ENCODE measurements around the gene C19orf67. TPM values are rescaled to one million over a fixed set of nuclear protein-coding genes. Genes with fewer than 3 reads are reported as not detected.

The C19orf67 gene
- total and polyA plus RNA-seq, 2 of the 13 experiments (the other 11 are each of a cell fraction or from before 2014, with no cell fraction given): 0.11 to 0.32 TPM

DNA sequence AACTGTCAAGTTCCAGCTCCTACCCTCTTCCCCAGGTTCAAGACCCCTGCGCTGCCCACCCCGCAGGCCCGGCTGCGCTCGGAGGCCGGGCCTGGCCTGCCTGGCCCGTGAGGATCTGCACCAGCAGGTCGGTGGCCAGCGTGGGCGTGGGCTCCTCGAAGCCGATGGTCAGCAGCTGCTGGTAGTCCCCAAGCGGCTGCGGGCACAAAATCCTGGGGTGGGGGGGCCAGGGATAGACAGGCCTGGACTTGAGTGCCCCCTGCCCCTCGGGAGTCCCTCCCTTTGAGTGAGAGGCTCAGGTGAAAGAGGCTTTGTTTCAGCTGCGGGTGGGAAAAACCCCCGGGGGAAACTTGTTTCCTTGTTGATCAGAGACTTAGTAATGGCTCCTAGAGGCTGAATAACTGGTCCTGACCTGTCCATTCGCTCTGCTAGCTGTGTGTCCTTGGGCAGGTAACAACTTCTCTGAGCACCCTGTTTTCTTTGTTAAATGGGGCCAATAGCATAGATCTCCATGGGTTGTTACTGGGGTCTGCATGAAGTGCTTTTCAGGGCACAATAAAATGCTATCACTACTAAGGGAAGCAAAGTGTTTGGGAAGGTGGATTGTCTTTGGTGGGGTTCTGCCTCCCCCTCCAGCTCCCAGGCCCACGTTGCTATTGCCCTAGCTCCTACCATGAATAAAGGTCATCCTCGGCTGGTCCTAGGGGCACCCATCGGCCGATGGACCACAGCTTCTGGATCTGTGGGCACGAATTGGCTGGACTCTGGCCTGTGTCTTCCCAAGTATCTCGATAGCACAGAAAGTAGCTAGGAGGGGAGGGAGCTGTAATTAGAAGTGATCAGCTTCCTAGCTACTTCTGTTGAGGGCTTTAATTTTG is 3.5 kb downstream of the C19orf67 start (continued):
- TF ChIP-seq, protein P1, sequence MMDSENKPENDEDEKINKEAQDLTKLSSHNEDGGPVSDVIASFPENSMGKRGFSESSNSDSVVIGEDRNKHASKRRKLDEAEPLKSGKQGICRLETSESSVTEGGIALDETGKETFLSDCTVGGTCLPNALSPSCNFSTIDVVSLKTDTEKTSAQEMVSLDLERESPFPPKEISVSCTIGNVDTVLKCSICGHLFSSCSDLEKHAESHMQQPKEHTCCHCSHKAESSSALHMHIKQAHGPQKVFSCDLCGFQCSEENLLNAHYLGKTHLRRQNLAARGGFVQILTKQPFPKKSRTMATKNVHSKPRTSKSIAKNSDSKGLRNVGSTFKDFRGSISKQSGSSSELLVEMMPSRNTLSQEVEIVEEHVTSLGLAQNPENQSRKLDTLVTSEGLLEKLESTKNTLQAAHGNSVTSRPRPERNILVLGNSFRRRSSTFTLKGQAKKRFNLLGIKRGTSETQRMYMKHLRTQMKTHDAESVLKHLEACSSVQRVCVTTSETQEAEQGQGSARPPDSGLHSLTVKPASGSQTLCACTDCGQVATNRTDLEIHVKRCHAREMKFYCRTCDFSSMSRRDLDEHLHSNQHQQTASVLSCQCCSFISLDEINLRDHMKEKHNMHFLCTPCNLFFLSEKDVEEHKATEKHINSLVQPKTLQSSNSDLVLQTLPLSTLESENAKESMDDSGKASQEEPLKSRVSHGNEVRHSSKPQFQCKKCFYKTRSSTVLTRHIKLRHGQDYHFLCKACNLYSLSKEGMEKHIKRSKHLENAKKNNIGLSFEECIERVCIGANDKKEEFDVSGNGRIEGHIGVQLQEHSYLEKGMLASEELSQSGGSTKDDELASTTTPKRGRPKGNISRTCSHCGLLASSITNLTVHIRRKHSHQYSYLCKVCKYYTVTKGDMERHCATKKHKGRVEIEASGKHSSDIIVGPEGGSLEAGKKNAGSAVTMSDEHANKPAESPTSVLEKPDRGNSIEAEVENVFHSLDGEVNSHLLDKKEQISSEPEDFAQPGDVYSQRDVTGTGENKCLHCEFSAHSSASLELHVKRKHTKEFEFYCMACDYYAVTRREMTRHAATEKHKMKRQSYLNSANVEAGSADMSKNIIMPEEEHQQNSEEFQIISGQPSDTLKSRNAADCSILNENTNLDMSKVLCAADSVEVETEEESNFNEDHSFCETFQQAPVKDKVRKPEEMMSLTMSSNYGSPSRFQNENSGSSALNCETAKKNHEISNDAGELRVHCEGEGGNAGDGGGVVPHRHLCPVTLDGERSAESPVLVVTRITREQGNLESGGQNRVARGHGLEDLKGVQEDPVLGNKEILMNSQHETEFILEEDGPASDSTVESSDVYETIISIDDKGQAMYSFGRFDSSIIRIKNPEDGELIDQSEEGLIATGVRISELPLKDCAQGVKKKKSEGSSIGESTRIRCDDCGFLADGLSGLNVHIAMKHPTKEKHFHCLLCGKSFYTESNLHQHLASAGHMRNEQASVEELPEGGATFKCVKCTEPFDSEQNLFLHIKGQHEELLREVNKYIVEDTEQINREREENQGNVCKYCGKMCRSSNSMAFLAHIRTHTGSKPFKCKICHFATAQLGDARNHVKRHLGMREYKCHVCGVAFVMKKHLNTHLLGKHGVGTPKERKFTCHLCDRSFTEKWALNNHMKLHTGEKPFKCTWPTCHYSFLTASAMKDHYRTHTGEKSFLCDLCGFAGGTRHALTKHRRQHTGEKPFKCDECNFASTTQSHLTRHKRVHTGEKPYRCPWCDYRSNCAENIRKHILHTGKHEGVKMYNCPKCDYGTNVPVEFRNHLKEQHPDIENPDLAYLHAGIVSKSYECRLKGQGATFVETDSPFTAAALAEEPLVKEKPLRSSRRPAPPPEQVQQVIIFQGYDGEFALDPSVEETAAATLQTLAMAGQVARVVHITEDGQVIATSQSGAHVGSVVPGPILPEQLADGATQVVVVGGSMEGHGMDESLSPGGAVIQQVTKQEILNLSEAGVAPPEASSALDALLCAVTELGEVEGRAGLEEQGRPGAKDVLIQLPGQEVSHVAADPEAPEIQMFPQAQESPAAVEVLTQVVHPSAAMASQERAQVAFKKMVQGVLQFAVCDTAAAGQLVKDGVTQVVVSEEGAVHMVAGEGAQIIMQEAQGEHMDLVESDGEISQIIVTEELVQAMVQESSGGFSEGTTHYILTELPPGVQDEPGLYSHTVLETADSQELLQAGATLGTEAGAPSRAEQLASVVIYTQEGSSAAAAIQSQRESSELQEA (CRISPR knock-in tag; IDR thresholded peaks at IDR 0.05; ENCODE audit: not compliant biosample characterization): peak; percentile 22
- no peak for TF ChIP-seq ZNF841 (CRISPR knock-in tag; IDR thresholded peaks at IDR 0.05; ENCODE audit: borderline replicate concordance)
- 0 out of 2 replicates have a peak, but pooled peaks have one; percentile 17 for TF ChIP-seq ESRRA (CRISPR knock-in tag; IDR thresholded peaks at IDR 0.05; ENCODE audit: low read depth)
- no peak for TF ChIP-seq KDM3A (CRISPR knock-in tag; IDR thresholded peaks at IDR 0.05; ENCODE audit: low read depth)
- peak; percentile 9; the same call in 1 of the 2 replicates for TF ChIP-seq ZMYM3 (CRISPR knock-in tag; IDR thresholded peaks at IDR 0.05)
- TF ChIP-seq, protein P2, sequence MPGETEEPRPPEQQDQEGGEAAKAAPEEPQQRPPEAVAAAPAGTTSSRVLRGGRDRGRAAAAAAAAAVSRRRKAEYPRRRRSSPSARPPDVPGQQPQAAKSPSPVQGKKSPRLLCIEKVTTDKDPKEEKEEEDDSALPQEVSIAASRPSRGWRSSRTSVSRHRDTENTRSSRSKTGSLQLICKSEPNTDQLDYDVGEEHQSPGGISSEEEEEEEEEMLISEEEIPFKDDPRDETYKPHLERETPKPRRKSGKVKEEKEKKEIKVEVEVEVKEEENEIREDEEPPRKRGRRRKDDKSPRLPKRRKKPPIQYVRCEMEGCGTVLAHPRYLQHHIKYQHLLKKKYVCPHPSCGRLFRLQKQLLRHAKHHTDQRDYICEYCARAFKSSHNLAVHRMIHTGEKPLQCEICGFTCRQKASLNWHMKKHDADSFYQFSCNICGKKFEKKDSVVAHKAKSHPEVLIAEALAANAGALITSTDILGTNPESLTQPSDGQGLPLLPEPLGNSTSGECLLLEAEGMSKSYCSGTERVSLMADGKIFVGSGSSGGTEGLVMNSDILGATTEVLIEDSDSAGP (CRISPR knock-in tag; IDR thresholded peaks at IDR 0.05; ENCODE audit: borderline replicate concordance): no peak; the same call in 1 of the 2 replicates
- TF ChIP-seq MZF1 (CRISPR knock-in tag; IDR thresholded peaks at IDR 0.05; ENCODE audit: borderline replicate concordance): no peak
- no peak for TF ChIP-seq TARDBP (CRISPR knock-in tag; IDR thresholded peaks at IDR 0.05)
- TF ChIP-seq KDM4B (CRISPR knock-in tag; IDR thresholded peaks at IDR 0.05): no peak
- no peak for TF ChIP-seq TCF12 (IDR thresholded peaks at IDR 0.05)
- TF ChIP-seq TCF12 (CRISPR knock-in tag; IDR thresholded peaks at IDR 0.05): no peak
- peak; percentile 13; the same call in 1 of the 2 replicates for TF ChIP-seq NAIF1 (CRISPR knock-in tag; IDR thresholded peaks at IDR 0.05; ENCODE audit: borderline replicate concordance)
- no peak for TF ChIP-seq FOXM1 (CRISPR knock-in tag; IDR thresholded peaks at IDR 0.05)
- TF ChIP-seq, protein P3, sequence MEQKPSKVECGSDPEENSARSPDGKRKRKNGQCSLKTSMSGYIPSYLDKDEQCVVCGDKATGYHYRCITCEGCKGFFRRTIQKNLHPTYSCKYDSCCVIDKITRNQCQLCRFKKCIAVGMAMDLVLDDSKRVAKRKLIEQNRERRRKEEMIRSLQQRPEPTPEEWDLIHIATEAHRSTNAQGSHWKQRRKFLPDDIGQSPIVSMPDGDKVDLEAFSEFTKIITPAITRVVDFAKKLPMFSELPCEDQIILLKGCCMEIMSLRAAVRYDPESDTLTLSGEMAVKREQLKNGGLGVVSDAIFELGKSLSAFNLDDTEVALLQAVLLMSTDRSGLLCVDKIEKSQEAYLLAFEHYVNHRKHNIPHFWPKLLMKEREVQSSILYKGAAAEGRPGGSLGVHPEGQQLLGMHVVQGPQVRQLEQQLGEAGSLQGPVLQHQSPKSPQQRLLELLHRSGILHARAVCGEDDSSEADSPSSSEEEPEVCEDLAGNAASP (CRISPR knock-in tag; IDR thresholded peaks at IDR 0.05; ENCODE audit: borderline replicate concordance): no peak; the same call in 1 of the 2 replicates
- TF ChIP-seq RBM22 (optimal IDR thresholded peaks at IDR 0.05; ENCODE audit: low read length): no peak
- 0 out of 2 replicates have a peak, but pooled peaks have one; percentile 9 for TF ChIP-seq ZNF746 (CRISPR knock-in tag; IDR thresholded peaks at IDR 0.05)
- peak; percentile 53; the same call in 1 of the 2 replicates for TF ChIP-seq ZNF235 (CRISPR knock-in tag; IDR thresholded peaks at IDR 0.05; ENCODE audit: borderline replicate concordance)
- TF ChIP-seq ZNF607 (CRISPR knock-in tag; IDR thresholded peaks at IDR 0.05; ENCODE audit: borderline replicate concordance): peak; percentile 6; the same call in 1 of the 2 replicates
